GM18505 (cell line): ENCODE measurements around the gene ANKRD36B.
"Not testable (repeated sequence)": the region's sequence is repeated elsewhere in the genome, so short reads cannot be mapped to it uniquely, and the experiment has no call there.

Experiments
- ATAC-seq: cut with Tn5 transposase; IDR thresholded peaks from one replicate; pipeline ENCODE4 v1.9.1; 2021; ENCODE audit not compliant: unreplicated experiment
- POLR2A ChIP-seq: IDR thresholded peaks from 4 replicates; pipeline ENCODE4 v1.6.1; 2011; ENCODE audit warnings: borderline replicate concordance; ENCODE audit not compliant: insufficient read depth, insufficient read length; ENCODE audit errors: extremely low read depth

Gene ANKRD36B

GRCh38 chr2:97552406-97552805 is 37.3 kb downstream of the ANKRD36B start:
- not testable (repeated sequence) for ATAC-seq

- not testable (repeated sequence) for ATAC-seq
These were observed 39.2 kb downstream of the ANKRD36B start for GRCh38 chr2:97550498-97550897.

DNA sequence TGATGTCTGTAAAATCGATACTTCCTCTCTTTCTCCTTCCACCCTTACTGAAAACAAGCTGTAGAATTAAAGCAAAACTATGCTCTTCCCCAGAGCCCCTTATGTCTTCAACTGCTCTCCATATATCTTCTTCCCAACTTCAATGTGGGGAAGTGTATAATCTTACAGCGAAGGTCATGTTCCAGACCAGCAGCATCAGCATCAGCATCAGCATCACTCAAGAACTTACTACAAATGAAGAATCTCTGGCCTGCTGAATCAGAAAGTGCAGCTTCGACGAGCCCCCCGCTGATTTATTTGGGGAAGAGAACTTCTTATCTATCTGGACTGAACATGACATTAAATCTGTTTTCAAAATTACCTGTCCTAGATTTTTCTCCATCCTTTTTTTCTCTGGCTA is 40.6 kb downstream of the ANKRD36B start:
- not testable (repeated sequence) for ATAC-seq

- ATAC-seq, result not testable (repeated sequence)
These were observed 41.1 kb downstream of the ANKRD36B start for GRCh38 chr2:97548536-97548935.

- TF ChIP-seq POLR2A, result no peak
- ATAC-seq, result no peak
These were observed 43.0 kb downstream of the ANKRD36B start for GRCh38 chr2:97546711-97547110.

GRCh38 chr2:97544911-97545310 is 44.8 kb downstream of the ANKRD36B start:
- not testable (repeated sequence) for ATAC-seq

GRCh38 chr2:97525904-97526303 is 63.8 kb downstream of the ANKRD36B start:
- not testable (repeated sequence) for ATAC-seq

DNA sequence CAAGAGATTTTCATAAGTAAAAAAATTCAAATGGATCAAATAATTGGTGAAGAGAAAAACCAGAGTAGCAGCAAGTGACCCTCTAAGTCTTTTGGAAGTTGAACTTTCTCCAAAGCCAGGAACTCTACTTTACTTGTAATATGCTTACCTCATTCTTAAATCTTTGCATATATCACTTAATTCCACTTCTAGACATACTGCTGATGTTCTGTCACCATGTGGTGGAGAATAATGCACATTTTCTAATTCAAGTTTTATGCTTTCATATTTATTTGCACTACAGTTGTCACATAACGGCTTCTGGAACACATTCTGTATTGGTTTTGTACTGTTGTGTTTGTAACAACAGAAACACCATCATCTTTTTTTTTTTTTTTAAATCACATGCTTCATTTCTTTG is 65.9 kb downstream of the ANKRD36B start:
- not testable (repeated sequence) for ATAC-seq

GRCh38 chr2:97522916-97523555 is 66.6 kb downstream of the ANKRD36B start:
- not testable (repeated sequence) for ATAC-seq

- ATAC-seq, result not testable (repeated sequence)
These were observed 94.0 kb downstream of the ANKRD36B start for GRCh38 chr2:97495651-97496050.

GRCh38 chr2:97490141-97490540 is 99.5 kb downstream of the ANKRD36B start:
- ATAC-seq, result not testable (repeated sequence)
